NB4 (cell line): ENCODE results near the gene NAMPT.

ENCODE experiments used
- DNase-seq: peaks from one replicate; pipeline ENCODE4 v3.0.0; 2010; ENCODE audit warnings: low read depth
- H3K4me3 ChIP-seq: one replicate; pipeline ENCODE4 v1.5.1; 2011; ENCODE audit warnings: mild to moderate bottlenecking, low read depth, low read length, moderate library complexity
- CTCF ChIP-seq: IDR thresholded peaks from one replicate; pipeline ENCODE4 v1.5.1; 2012; ENCODE audit warnings: low read depth, low read length
- MAX ChIP-seq: IDR thresholded peaks from 2 replicates; pipeline ENCODE4 v1.6.1; 2011; ENCODE audit warnings: low read depth, low read length
- MYC ChIP-seq: IDR thresholded peaks from 2 replicates; pipeline ENCODE4 v1.6.1; 2011; ENCODE audit warnings: low read depth, low read length
- POLR2A ChIP-seq: IDR thresholded peaks from 2 replicates; pipeline ENCODE4 v1.6.1; 2011; ENCODE audit warnings: mild to moderate bottlenecking; ENCODE audit not compliant: insufficient read length; ENCODE audit errors: extremely low read depth

The NAMPT gene

GRCh38 chr7:106281585-106282318, 3.0 kb downstream of the NAMPT start:
- TF ChIP-seq POLR2A, result no peak
- no peak for TF ChIP-seq MYC
- TF ChIP-seq CTCF, result no peak
- no peak for TF ChIP-seq MAX
- peak; percentile 16 for DNase-seq
- H3K4me3 ChIP-seq, result peak overlapping the region; percentile 69

- DNase-seq, result no peak
- no peak overlapping the region for H3K4me3 ChIP-seq
- TF ChIP-seq POLR2A (no peak), MAX (no peak), MYC (no peak)
Measured at GRCh38 chr7:106281127-106281526, 3.7 kb downstream of the NAMPT start.

- TF ChIP-seq CTCF, result no peak
- no peak for TF ChIP-seq POLR2A
- TF ChIP-seq MYC, result no peak
- no peak for TF ChIP-seq MAX
- no peak overlapping the region for H3K4me3 ChIP-seq
- DNase-seq, result peak; percentile 11
Measured at GRCh38 chr7:106279425-106280197, 5.2 kb downstream of the NAMPT start.

- H3K4me3 ChIP-seq, result no peak overlapping the region
- no peak for DNase-seq
- TF ChIP-seq MAX (no peak), MYC (no peak), POLR2A (no peak), CTCF (no peak)
Measured at GRCh38 chr7:106278695-106279094, 6.1 kb downstream of the NAMPT start.

- TF ChIP-seq POLR2A, result no peak
- no peak for TF ChIP-seq CTCF
- no peak for TF ChIP-seq MAX
- no peak for TF ChIP-seq MYC
- DNase-seq, result no peak
- no peak overlapping the region for H3K4me3 ChIP-seq
Measured at GRCh38 chr7:106277976-106278375, 6.8 kb downstream of the NAMPT start.

GRCh38 chr7:106276513-106276912, 8.3 kb downstream of the NAMPT start:
- H3K4me3 ChIP-seq, result no peak overlapping the region
- TF ChIP-seq MYC (no peak), POLR2A (no peak), MAX (no peak), CTCF (no peak)
- no peak for DNase-seq
